Heart left ventricle (tissue), 16 donors: ENCODE data around the gene SHKBP1. TPM values are rescaled to one million over a fixed set of nuclear protein-coding genes. Genes with fewer than 3 reads are reported as not detected.

Source experiments
- ATAC-seq, 4 donors: fragments of 200-7000 bp; cut with Tn5 transposase; one replicate each; pipeline ENCODE4 v1.9.1; 2020 to 2022; ENCODE audit warnings: moderate library complexity in 4 of 4, mild to moderate bottlenecking in 3 of 4, moderate number of reproducible peaks in 1 of 4
- DNase-seq, 5 donors: peaks; one replicate each; pipeline ENCODE4 v3.0.0-alpha.2; 2020
- H3K27ac ChIP-seq, 12 donors: fragments of 200-600 bp; sonication (generic) in 4 of 12; one replicate each; pipeline versions ENCODE4 v1.5.0 to v1.8.0; 2016 to 2022; ENCODE audit warnings: mild to moderate bottlenecking in 2 of 12
- H3K27me3 ChIP-seq, 9 donors: fragments of 200-600 bp; sonication (generic) in 2 of 9; one replicate each; pipeline versions ENCODE4 v1.5.1 to v1.8.0; 2016 to 2022; ENCODE audit warnings: mild to moderate bottlenecking in 3 of 9
- H3K36me3 ChIP-seq, 9 donors: fragments of 200-600 bp; sonication (generic) in 2 of 9; one replicate each; pipeline versions ENCODE4 v1.5.0 to v1.8.0; 2018 to 2022; ENCODE audit warnings: mild to moderate bottlenecking in 2 of 9
- H3K4me1 ChIP-seq, 12 donors: fragments of 200-600 bp; sonication (generic) in 4 of 12; one replicate each; pipeline versions ENCODE4 v1.5.0 to v1.8.0; 2016 to 2022; ENCODE audit warnings: mild to moderate bottlenecking in 3 of 12
- H3K4me3 ChIP-seq, 12 donors: fragments of 200-600 bp; sonication (generic) in 4 of 12; one replicate each; pipeline versions ENCODE4 v1.5.0 to v1.8.0; 2017 to 2022; ENCODE audit warnings: mild to moderate bottlenecking in 9 of 12, moderate library complexity in 4 of 12
- H3K9me3 ChIP-seq, 12 donors: fragments of 200-600 bp; sonication (generic) in 4 of 12; one replicate each; pipeline versions ENCODE4 v1.5.0 to v1.8.0; 2016 to 2022; ENCODE audit warnings: mild to moderate bottlenecking in 1 of 12
- POLR2A ChIP-seq, 2 donors: fragments of 450-650 bp; IDR thresholded peaks; one replicate each; pipeline ENCODE4 v1.6.1; 2017; ENCODE audit warnings: antibody characterized with exemption in 2 of 2, mild to moderate bottlenecking in 2 of 2, moderate library complexity in 2 of 2
- WGBS, 4 donors: extraction: QIAGEN DNeasy Blood & Tissue Kit in 2 of 4; methylation state at CpG; one replicate each; pipeline versions ENCODE4 v1.1.5 to v1.1.7; 2013 to 2018; 5-methylcytosine and 5-hydroxymethylcytosine counted together
- intact Hi-C, 10 donors: fragments of 100-400 bp; cut with DNase I; formaldehyde crosslinking; loops; one replicate each; pipeline versions ENCODE4 v1.11.1 to v1.14.2; 2022
- polyA plus RNA-seq, 2 donors: library from polyadenylated mRNA; stranded (reverse); fragments of 200-250 nt; gene quantifications; one replicate each; pipeline ENCODE4 v1.2.3, GENCODE V29; 2013
- total RNA-seq, 9 donors: library from RNA; depleted of rRNA in 2 of 9; stranded (reverse); fragments of >200 nt in 2 of 9; fragmentation: NEBNext Ultra II Directional in 3 of 9; extraction: Animal tissue kit (Norgen Biotek cat#: 25700) in 3 of 9; gene quantifications; one replicate each; pipeline versions ENCODE4 v1.1.0 to v1.2.4, GENCODE V29; 2016 to 2023
- TF ChIP-seq, protein P1 (sequence below), 12 donors: fragments of 200-600 bp; sonication (generic) in 4 of 12; IDR thresholded peaks; one replicate each; pipeline versions ENCODE4 v1.5.0 to v1.8.0; 2018 to 2022; ENCODE audit warnings: antibody characterized with exemption in 12 of 12, mild to moderate bottlenecking in 5 of 12
- donor health status: ischemic (EF 13 %, LVEDD 7.1; RV severe dilation, severe dysfunction).
- donor health status: healthy with polysubstance abuse.
- donor health status: DM: no; HTN: yes; CAD: no.
- donor health status: DM: no; HTN: no; CAD: no.
- donor health status: ischemic (EF 25% LVEDD 6.9; RV normal size, moderate dysfunction).
- donor health status: ischemic (EF 25% LVEDD 5.7; RV mildly dilated, moderate dysfunction).
- donor health status: healthy.
- donor health status: DM: yes; HTN: yes; CAD: no.
- donor health status: ischemic (EF 35%, LVEDD 5.7; RV mildly dilated, moderate dysfunction).
- donor health status: nonischemic (EF 11% LVEDD 7.7; RV severe dilation, severe dysfunction).
- donor health status: DM: yes; HTN: yes; CAD: no.
- donor health status: PGD.
- donor health status: ischemic (EF 29% LVEDD 5.4; RV normal size, mild dysfunction).
- donor health status: nonischemic (EF 23%, LVEDD 6.1; RV moderate dilation, normal function).

The SHKBP1 gene
- total and polyA plus RNA-seq, 11 donors, result 16.4 to 52.8 (median 22.7) TPM

DNA sequence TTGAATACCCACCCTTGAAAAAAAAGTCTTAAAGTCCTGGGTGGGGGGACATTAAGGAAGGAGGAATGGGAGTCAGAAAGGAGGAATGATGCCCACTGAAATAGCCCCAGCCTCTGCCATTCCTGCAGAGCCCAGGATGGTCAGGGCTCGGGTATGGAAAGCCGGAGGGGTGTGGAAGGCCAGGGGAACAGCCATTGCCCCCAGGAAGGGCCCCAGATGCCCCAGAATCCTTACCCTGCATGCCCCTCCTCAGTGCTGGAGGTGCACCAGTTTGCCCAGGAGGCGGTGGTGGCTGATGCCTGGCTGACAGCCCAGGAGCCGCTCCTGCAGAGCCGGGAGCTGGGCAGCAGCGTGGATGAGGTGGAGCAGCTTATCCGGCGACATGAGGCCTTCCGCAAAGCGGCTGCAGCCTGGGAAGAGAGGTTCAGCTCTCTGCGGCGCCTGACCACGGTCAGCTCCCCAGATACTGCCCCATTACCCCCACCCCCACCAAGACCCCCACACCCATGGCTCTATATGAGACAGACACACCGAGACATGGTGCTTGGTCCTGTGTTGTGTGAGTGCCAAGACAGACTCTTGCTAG is 10.7 kb upstream of the SHKBP1 start:
- no peak for ATAC-seq
- Histone ChIP-seq H3K9me3 (no peaks in the 10 kb centered on the region), H3K27me3 (peaks cover 4 to 56% (median 33%) of the 10 kb centered on the region in 9 donors), H3K27ac (no peak overlapping the region), H3K4me3 (no peak overlapping the region), H3K36me3 (no peaks in the 10 kb centered on the region), H3K4me1 (peaks cover 0 to 15% (median 9%) of the 10 kb centered on the region in 12 donors)
- WGBS, 4 donors, result 55 to 73% (median 64%) methylated on average over 3 to 14 of the region's 14 CpGs
- TF ChIP-seq POLR2A (IDR thresholded peaks at IDR 0.05), result no peak
- TF ChIP-seq, protein P1, sequence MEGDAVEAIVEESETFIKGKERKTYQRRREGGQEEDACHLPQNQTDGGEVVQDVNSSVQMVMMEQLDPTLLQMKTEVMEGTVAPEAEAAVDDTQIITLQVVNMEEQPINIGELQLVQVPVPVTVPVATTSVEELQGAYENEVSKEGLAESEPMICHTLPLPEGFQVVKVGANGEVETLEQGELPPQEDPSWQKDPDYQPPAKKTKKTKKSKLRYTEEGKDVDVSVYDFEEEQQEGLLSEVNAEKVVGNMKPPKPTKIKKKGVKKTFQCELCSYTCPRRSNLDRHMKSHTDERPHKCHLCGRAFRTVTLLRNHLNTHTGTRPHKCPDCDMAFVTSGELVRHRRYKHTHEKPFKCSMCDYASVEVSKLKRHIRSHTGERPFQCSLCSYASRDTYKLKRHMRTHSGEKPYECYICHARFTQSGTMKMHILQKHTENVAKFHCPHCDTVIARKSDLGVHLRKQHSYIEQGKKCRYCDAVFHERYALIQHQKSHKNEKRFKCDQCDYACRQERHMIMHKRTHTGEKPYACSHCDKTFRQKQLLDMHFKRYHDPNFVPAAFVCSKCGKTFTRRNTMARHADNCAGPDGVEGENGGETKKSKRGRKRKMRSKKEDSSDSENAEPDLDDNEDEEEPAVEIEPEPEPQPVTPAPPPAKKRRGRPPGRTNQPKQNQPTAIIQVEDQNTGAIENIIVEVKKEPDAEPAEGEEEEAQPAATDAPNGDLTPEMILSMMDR (IDR thresholded peaks at IDR 0.05), result no peak
- peak in 1 of 5 donors; percentile 47 for DNase-seq
- intact Hi-C loops, result no loop called here

DNA sequence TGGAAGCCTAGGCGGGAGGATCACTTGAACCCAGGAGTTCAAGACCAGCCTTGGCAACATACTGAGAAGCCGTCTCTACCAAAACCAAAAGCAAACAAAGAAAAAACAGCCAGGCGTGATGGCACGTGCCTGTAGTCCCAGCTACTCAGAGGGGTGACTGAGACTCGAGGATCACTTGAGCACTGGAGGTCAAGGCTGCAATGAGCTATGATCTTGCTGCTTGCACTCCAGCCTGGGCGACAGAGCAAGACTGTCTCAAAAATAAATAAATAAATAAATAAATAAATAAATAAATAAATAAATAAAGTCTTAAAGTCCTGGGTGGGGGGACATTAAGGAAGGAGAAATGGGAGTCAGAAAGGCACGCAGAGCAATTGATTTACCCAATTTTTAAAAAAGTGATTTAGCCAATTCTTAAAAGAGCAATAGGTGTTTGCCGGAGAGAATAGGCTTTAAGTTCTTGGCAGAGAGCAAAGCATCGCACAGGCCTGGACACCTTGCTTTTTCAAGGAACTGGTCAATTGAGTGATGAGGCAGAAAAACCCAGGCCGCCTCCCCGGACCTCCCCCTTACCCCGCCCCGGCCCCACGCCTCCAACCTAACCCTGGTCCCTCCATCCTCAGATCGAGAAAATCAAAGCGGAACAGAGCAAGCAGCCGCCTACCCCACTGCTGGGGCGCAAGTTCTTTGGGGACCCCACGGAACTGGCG is 9.5 kb upstream of the SHKBP1 start:
- intact Hi-C loops, result no loop called here
- Histone ChIP-seq H3K4me1 (peaks cover 0 to 20% (median 9%) of the 10 kb centered on the region in 12 donors), H3K27me3 (peaks cover 4 to 52% (median 33%) of the 10 kb centered on the region in 9 donors), H3K36me3 (no peaks in the 10 kb centered on the region), H3K27ac (no peak overlapping the region), H3K4me3 (peak overlapping the region in 10 of 12 donors; percentile 9 to 46 (median 26)), H3K9me3 (no peaks in the 10 kb centered on the region)
- WGBS, 4 donors, result 27 to 33% (median 29%) methylated on average over 18 to 20 of the region's 20 CpGs
- DNase-seq (no peak), ATAC-seq (no peak)
- TF ChIP-seq POLR2A (IDR thresholded peaks at IDR 0.05), result no peak
- TF ChIP-seq, protein P1 (IDR thresholded peaks at IDR 0.05), result no peak

DNA sequence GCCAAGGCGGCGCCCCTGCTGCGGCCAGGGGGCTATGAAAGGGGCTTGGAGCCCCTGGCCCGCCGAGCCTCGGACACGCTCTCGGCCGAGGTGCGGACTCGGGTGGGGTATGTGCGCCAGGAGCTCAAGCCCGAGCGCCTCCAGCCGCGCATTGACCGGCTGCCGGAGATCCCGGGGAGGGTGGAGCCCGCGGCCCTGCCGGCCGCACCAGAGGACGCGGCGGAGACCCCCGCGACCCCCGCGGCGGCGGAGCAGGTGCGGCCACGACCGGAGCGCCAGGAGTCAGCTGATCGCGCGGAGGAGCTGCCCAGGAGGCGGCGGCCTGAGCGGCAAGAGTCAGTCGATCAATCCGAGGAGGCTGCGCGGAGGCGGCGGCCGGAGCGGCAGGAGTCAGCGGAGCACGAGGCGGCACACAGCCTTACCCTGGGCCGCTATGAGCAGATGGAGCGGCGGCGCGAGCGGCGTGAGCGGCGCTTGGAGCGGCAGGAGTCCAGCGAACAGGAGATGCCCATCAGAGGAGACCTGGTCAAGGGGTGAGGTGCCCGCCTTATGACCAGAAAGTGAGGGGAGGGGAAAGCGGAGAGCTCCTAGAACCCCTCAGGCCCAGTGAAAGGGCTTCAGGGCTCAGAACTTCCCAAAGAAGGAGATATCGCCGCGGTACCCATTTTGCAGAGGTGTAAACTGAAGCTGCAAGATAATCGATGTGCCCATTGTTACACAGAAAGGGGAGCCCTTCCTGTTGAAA is 8.8 kb upstream of the SHKBP1 start:
- Histone ChIP-seq H3K27ac (no peak overlapping the region), H3K36me3 (no peaks in the 10 kb centered on the region), H3K27me3 (peaks cover 4 to 47% (median 33%) of the 10 kb centered on the region in 9 donors), H3K4me3 (peak overlapping the region in 10 of 12 donors; percentile 9 to 46 (median 26)), H3K4me1 (peaks cover 0 to 20% (median 9%) of the 10 kb centered on the region in 12 donors), H3K9me3 (no peaks in the 10 kb centered on the region)
- DNase-seq (peak in 1 of 5 donors; percentile 60), ATAC-seq (no peak)
- TF ChIP-seq, protein P1 (IDR thresholded peaks at IDR 0.05), result no peak
- no peak for TF ChIP-seq POLR2A (IDR thresholded peaks at IDR 0.05)
- intact Hi-C loops, result no loop called here
- 7 to 22% (median 9%) methylated on average over 19 to 70 of the region's 70 CpGs for WGBS, 4 donors
